ENCODE data around the gene DAAM1.

Gene DAAM1

GRCh38 chr14:59188461-59189090 lies at the start of gene DAAM1:
DAAM1 (plus strand) TSS chr14:59188667; CDS start chr14:59263478, 74,811 bp downstream.
- peak; percentile 99 for DNase-seq

- no peak for DNase-seq
Measured at GRCh38 chr14:59139324-59139723, 49.1 kb upstream of the DAAM1 start.

- no peak for DNase-seq
Measured at GRCh38 chr14:59140106-59140843, 48.2 kb upstream of the DAAM1 start.

GRCh38 chr14:59146484-59146883 lies 42.0 kb upstream of the DAAM1 start:
- DNase-seq = no peak

GRCh38 chr14:59147007-59147406 lies 41.5 kb upstream of the DAAM1 start:
- no peak for DNase-seq

GRCh38 chr14:59148334-59148900 lies 40.0 kb upstream of the DAAM1 start:
- DNase-seq = no peak

- no peak for DNase-seq
Measured at GRCh38 chr14:59150990-59151389, 37.5 kb upstream of the DAAM1 start.

GRCh38 chr14:59154373-59154772 lies 34.1 kb upstream of the DAAM1 start:
- no peak for DNase-seq

- no peak for DNase-seq
Measured at GRCh38 chr14:59155886-59156285, 32.6 kb upstream of the DAAM1 start.

- no peak for DNase-seq
Measured at GRCh38 chr14:59159169-59159568, 29.3 kb upstream of the DAAM1 start.

GRCh38 chr14:59160506-59160905 lies 28.0 kb upstream of the DAAM1 start:
- DNase-seq = no peak

- no peak for DNase-seq
Measured at GRCh38 chr14:59161561-59162175, 26.8 kb upstream of the DAAM1 start.

- no peak for DNase-seq
Measured at GRCh38 chr14:59166258-59166657, 22.2 kb upstream of the DAAM1 start.

GRCh38 chr14:59175404-59175803 lies 13.1 kb upstream of the DAAM1 start:
- DNase-seq = no peak

GRCh38 chr14:59176765-59177164 lies 11.7 kb upstream of the DAAM1 start:
- no peak for DNase-seq

- no peak for DNase-seq
Measured at GRCh38 chr14:59177262-59177661, 11.2 kb upstream of the DAAM1 start.

- peak; percentile 37 for DNase-seq
Measured at GRCh38 chr14:59181791-59182190, 6.7 kb upstream of the DAAM1 start.

GRCh38 chr14:59182641-59183040 lies 5.8 kb upstream of the DAAM1 start:
- no peak for DNase-seq

GRCh38 chr14:59183150-59183549 lies 5.3 kb upstream of the DAAM1 start:
- DNase-seq = no peak

GRCh38 chr14:59184396-59184795 lies 4.1 kb upstream of the DAAM1 start:
- no peak for DNase-seq

- no peak for DNase-seq
Measured at GRCh38 chr14:59185676-59186075, 2.8 kb upstream of the DAAM1 start.

- DNase-seq = no peak
Measured at GRCh38 chr14:59186306-59186705, 2.2 kb upstream of the DAAM1 start.

- no peak for DNase-seq
Measured at GRCh38 chr14:59187118-59187517, 1.3 kb upstream of the DAAM1 start.
